HG03139 (cell line): ENCODE data around the gene WRNIP1.
"Not testable (repeated sequence)": the region's sequence is repeated elsewhere in the genome, so short reads cannot be mapped to it uniquely, and the experiment has no call there.

Source experiments
- ATAC-seq: cut with Tn5 transposase; IDR thresholded peaks from one replicate; pipeline ENCODE4 v1.9.1; 2021; ENCODE audit not compliant: unreplicated experiment

Gene WRNIP1

DNA sequence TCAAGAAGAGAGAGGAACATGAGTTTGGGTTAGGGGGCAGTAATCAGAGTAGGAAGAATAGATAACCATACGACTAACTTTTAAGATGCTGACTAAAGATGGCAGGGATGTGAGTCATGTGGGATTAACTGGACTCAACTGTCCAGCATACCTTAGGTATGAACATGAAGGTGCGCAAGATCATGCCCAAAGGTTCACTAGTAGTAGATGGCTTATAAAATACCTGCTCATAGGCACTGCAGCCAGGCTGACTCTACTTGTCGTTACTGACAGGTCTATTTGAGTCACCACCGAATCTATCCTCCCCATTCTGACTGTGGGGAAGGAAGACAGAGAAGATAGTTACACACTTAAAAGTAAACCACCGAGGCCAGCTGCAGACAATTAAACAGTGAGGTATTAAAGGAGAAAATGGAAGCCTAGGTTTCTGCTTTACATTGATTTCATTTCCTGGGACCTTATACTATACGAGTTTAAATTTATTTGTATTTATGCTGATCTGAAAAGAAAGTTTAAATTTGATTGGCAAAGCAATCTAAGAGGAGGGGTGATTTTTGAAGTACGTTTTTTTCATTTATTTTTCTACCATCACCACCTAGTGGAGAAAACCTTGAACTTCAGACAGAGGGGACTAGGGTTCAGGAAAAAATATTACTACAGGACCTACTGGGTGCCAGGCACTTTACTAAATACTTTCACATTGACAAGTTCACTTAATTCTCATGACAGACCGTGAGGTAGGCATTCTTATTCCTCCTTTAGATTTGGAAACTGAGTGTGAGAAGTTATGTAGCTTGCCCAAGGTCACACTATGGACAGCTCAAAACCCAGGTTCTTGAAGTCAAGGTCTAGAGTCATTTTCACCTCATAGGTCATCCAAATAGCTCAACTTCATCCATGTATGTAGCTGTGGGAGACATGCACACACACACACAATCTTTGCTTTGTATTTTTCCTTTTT, 4.0 kb upstream of the WRNIP1 start:
- ATAC-seq: no peak

DNA sequence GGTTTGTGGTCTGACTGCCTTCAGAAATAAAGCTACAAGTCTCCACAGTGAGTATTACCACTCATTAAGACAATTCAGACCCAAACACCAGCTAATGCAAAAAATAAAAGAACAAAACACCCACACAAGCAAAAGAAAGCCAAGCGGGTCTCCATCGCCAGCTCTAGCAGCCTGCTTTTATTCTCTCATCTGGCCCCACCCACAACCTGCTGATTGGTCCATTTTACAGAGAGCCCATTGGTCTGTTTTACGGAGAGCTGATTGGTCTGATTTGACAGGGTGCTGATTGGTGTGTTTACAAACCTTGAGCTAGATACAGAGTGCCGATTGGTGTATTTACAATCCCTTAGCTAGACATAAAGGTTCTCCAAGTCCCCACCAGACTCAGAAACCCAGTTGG, 2.3 kb upstream of the WRNIP1 start:
- not testable (repeated sequence) for ATAC-seq

GRCh38 chr6:2763345-2763841, 1.8 kb upstream of the WRNIP1 start:
- no peak for ATAC-seq

- ATAC-seq: no peak
Measured at GRCh38 chr6:2763876-2764540, 1.2 kb upstream of the WRNIP1 start.

DNA sequence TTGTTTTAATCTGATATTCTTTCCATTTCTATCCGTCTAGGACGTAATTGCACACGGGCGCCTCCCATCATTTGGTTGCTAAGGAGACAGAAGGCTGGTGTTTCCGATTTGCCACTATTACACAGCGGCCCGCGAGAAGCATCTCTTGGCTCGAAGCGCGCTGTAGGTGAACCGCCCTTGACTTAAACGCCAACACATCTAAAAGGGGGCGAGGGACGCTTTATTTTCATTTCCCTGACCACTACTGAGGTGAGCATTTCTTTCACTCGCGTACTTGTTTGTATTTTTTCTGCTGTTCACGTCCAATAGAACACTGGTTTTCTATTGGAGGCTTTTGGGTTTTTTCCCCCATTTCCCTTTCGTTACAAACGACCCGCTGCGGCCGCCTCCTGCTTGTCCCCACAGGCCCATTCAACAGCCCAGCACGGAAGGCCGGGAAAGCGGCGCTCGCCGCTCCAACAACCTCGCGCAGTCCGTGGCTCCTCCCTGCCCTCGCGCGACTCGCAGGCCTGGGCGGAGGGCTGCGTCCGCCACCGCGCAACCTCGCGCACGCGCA, 505 bp upstream of the WRNIP1 start:
- peak; percentile 50 for ATAC-seq

DNA sequence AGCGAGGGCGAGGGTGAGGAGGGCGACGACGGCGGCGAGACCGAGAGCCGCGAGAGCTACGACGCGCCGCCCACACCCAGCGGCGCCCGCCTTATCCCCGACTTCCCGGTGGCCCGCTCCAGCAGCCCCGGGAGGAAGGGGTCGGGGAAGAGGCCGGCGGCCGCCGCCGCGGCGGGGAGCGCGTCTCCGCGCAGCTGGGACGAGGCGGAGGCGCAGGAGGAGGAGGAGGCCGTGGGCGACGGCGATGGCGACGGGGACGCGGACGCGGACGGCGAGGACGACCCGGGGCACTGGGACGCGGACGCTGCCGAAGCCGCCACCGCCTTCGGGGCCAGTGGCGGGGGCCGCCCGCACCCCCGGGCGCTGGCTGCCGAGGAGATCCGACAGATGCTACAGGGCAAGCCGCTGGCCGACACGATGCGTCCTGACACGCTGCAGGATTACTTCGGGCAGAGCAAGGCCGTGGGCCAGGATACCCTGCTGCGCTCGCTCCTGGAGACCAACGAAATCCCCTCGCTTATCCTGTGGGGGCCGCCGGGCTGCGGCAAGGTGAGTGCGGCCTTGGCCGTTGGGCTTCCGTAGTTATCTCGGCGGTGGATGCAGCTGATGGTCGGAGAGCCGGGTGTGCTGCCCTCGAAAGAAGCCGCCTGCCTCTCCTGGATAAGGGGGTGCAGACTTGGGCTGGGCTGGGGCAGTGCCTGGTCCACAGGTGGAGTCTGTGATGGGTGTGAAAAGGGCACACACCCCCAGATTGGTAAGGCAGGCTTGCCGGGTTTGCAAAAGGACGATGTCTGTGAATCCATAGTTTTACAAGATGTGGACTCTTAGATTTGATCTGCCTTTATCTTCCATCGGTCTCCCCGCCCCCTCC, 938 bp downstream of the WRNIP1 start:
- no peak for ATAC-seq

DNA sequence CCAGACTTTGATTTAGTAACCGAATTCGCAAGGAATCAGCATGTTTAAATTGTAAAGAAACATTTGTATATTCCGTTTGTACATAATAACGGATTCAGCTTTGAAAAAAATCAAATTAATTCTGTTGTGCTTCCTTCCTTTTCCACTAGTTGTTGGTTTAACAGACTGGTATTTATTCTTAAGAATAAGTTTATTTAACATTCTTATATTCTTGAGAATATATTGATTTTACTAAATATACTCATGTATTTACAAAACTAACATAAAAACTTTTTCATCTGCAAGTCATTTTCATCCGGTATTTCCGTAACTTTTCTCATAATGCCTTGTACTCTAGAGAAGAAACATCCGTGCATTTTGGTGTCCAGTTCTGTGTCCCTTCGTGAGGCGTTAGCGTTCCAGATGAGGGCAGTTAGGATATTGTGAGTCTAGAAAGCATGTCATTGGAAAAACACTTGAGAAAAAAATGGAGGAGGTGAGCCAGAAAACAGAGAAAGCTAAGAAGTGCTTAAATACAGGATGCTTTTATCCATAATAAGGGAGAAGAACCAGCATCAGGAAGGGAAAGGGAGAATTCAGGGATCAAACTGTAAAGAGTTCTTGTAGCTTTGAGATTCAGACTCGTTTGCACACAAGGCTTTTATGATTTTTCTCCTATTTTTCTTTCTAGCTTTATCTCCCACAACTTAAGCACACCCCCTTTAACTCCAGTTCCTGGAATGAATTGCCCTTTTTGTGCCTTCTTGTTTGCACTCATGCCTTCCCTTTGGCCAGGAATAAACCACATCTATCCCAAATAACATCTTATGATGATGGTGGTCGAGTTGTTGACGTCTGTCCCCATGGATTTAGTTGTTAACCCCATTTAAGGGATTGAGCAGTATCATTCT, 1.8 kb downstream of the WRNIP1 start:
- no peak for ATAC-seq

DNA sequence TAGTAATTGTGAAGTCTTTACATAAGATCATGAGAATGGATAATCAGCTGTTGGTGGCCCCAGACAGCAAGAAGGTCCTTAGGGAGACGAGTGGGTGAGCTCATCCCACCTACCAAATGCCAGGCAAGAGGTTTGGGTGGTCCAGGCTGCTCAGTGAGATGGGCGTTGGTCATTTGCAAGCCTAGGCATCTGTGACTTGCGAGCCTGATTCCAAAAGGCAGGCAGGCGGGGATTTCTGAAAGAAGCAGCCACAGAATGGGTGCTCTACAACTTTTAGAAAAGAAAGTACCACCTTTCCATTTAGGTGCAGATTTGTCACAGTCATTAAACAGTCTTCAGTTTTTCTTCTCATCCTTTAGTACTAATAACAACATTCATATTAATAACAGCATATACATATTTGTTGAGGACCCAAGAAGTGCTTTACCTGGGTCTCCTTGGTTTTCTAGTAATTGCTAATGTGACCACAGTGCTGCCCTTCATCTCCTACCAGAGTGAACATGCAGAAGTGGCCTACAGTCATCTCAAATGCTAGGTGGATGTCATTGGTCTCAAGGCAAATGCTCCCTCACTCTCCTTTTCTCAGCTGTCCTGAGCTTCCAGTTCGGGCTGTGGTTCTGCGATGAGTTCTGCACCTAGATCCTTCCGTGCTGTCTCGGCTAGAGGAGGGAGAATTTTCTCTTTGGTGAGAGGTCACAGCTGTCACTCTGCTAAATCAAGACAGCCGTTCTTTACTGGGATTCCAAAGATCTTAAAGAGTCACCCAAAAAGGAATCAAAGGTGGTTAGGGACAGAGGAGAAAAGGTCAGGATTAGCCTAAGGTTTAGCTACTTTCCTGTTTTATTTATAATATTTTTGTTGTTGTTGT, 2.7 kb downstream of the WRNIP1 start:
- ATAC-seq: no peak

DNA sequence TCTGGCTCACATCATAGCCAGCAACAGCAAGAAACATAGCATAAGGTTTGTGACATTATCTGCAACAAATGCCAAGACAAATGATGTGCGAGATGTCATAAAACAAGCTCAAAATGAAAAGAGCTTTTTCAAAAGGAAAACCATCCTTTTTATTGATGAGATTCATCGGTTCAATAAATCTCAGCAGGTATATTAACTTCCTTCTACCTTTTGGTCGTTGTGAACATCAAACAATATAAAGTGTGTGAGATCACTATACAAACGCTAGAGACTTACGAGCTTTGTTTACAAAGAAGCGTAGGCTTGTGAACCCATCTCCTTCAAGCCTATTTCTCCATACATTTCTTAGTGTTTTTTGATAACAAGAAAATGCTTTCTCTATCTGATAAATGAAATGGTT, 3.5 kb downstream of the WRNIP1 start:
- no peak for ATAC-seq

- ATAC-seq: no peak
Measured at GRCh38 chr6:2770171-2770570, 5.0 kb downstream of the WRNIP1 start.

GRCh38 chr6:2771079-2771478, 5.9 kb downstream of the WRNIP1 start:
- no peak for ATAC-seq

DNA sequence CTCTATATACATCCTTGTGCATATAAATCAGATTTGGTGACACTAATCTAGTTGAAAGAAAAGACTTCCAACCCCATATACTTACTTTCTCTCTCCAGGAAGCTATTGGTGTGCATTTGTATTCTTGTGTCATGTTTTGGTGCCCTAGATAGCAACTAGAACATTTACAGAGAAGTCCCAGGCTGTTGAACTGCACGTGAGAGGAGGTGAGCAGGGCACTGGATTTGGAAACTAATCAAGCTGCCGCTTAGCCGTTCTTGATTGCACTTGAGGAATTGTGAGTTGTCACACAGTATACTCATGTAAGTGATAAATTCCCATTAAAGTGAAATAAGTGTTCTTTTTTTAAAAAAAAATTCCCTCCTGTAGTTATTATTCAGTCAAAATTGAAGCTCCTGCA, 7.6 kb downstream of the WRNIP1 start:
- ATAC-seq: no peak

- ATAC-seq: no peak
Measured at GRCh38 chr6:2773449-2773848, 8.3 kb downstream of the WRNIP1 start.

DNA sequence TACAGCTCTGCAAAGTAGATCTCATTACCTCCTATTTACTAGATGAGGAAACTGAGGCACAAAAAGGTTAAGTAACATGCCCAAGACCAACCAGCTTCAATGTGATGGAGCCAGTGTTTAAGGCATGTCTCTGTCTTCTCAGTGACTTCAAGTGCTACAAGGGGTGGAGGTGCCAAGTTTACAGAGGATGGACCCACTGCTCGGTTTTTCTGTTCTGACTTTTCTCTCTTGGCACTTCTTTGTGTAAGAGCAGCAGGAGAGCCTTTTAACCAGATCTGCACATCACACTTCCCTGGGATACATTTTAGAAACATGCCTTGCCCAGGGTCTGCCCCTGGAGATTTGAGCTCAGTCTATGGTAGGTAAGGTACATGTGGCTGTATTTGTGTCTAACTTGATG, 9.8 kb downstream of the WRNIP1 start:
- ATAC-seq: no peak

GRCh38 chr6:2777249-2777648, 12.1 kb downstream of the WRNIP1 start:
- ATAC-seq: no peak

DNA sequence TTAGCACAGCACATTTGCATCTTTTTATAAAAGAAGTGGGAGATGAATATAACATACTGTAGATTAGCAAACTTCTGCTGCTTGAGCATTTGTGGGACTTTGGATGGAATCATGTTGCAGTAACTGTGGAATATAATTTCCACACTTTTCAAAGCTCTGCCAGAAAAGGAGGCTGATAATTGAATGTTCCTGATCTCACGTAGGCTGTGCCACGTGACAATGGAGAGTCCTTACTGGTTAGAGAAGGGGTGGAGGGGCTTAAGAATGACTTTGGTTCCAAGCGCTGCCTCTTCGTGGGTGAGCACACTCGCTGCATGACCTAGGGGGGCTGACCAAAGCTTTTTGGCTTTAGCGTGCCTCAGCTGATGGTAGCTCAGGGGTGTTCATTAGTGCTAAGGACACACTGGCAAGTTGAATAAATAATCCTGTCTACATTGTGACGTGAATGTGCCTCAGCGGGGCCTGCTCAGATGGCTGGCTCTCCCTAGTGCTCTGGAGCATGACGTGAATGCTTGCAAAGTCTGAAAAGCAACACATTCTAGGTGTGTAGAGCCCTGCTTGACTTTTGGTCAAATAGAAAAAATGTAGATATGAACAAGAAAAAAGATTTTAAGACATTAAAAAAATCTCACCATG, 15.0 kb downstream of the WRNIP1 start:
- ATAC-seq: no peak

- ATAC-seq: no peak
Measured at GRCh38 chr6:2781685-2782355, 16.6 kb downstream of the WRNIP1 start.

DNA sequence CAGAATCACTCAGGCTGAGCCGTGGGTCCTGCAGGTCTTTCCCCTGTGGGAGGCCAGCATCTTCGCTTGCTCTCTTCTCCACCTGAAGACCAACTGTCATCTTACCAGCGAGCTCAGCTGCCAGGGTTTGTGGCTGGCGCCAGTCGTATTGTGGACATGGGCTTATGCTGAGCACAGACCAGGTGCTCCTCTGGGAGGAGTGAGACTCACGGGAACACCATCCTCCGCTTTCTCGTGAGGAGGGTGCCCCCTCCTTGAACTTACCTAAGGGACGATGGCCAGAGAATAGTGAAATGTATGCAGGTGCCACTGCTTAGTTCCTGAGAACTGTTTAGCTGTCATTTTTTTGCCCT, 17.1 kb downstream of the WRNIP1 start:
- no peak for ATAC-seq
